Measurements from ENCODE around the gene MAP1LC3B2.

- TF ChIP-seq CTCF (conservative IDR thresholded peaks at IDR 0.05 in 1 of 2, IDR thresholded peaks at IDR 0.05 in 1 of 2; ENCODE audit: extremely low read depth in 1 of 2, insufficient read depth in 1 of 2, low read depth in 1 of 2, low read length in 2 of 2) (no peak), EZH2 (IDR thresholded peaks at IDR 0.05; ENCODE audit: borderline replicate concordance, low read length) (no peak)
Measured at GRCh38 chr12:116624516-116624915, 65.3 kb downstream of the MAP1LC3B2 start.
